Stimulated activated CD4-positive, alpha-beta T cell treated with anti-CD3 and anti-CD28 coated beads, Interleukin-1b, Interleukin-23, amount 100 ng/mL, for 48 hours (primary cell): ENCODE results near the gene TCEANC2.
A peak's percentile ranks its signal among the peaks of the same experiment; 100 is the strongest.

ENCODE experiments used
- DNase-seq: peaks from one replicate; pipeline ENCODE4 v3.0.0-alpha.2; 2020

Gene TCEANC2

DNA sequence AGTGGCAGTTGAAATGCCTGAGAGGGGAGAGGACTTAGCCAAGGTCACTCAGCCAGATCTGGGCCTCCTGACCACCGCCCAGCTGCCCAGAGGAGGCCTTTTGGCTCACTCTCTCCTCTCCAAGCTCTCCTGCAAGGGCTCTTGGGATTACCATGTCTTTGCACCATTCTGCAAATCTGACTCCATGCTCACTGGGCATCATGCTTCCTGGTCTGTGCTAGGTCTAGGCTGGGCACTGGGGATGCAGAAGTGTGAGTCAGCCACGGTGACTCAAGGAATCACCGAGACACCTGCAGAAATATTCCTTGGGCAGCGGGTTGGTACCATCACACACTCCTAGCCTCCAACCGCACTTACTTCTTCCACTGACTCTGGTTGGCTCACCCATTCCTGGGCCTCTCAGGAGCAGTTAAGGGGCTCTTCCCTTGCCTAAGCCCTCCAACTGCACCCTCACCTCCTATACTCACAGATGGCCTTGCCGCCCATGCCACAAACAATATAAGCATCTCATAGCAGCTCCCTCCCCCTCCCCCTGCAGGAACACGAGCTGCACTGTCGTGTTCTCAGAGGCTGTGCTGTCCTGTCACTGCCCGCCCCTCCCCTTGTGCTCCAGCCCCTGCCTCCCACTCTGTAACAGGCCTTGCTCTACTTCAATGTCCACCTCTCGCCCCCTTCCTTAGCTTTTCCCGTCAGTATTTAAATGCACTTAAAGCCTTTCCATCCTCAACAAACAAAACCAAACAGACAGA is 64.6 kb downstream of the TCEANC2 start:
- DNase-seq, result no peak

DNA sequence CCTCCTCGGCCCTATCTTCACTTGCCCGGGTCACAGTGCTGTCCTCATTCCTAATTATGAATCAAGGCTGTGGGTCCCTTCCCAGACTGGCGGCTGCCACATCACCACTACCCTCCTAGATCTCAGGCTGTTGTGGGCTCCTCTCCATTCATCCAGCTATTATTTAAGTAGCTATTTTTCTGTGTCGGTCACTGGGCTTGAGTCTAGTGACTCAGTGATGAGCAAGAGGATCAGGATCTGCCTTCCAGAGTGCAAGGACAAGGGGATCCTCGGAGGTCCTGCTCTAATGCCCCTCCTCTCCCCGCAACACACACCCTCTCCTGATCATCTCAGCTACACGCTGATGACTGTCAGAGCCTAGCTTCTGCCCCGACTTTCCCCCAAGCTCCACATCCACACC is 65.3 kb downstream of the TCEANC2 start:
- no peak for DNase-seq

DNA sequence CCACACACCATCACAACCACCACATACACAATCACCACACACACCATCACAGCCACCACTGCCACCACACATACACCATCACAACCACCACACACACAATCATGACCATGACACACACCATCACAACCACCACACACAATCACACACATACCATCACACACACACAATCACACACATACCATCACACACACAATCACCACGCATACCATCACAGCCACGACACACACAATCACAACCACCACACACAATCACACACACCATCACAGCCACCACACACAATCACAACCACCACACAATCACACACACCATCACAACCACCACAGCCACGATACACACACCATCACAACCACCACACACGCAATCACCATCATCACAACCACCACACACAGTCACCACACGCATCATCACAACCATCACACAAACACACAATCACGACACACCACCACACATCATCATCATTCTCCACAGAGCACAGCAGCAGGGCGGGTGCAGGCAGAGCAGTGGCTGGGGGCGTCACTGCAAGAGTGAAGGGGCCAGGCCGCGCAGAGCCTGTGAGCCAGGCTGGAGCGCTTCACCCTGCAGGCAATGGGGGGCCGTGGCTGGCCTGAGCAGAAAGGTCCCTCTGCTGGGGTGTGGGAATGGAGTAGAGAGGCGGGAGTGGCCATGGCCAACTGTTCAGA is 66.8 kb downstream of the TCEANC2 start:
- DNase-seq, result no peak

DNA sequence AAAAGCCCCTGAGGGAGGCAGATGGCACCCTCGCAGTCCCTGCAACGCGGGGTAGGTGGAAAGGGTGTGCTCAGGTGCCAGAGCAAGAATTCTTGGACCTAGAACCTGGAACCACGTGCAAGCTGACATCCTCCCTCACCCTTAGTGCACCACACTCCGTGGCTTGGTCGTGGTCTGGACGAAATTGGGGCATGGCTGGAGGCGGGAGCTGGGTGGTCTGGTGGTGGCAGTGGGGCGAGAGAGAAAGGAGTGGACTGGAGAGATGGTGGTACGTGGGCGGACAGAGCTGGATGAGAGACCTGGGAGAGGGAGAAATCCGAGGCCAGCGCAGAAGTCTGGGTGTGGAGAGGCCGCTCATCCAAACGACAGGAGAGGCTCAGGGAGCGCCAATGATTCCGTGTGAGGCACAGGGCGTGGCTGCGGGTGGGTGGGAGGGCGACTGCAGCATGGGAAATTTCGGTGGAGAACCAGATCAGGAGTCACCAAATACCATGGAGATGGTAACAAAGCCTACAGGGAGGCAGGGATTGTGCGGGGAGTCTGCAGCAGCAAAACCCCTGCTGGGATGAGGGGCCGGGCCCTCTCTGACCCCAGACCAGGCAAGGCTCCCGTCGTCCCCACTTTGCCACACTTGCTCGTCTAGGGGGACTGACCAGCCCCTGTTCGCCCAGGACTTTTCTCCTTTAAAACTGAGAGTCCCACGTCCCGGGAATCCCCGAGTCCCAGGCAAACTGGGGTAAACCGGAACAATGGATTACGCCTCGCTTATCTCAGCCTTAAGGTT is 67.5 kb downstream of the TCEANC2 start:
- DNase-seq, result no peak

DNA sequence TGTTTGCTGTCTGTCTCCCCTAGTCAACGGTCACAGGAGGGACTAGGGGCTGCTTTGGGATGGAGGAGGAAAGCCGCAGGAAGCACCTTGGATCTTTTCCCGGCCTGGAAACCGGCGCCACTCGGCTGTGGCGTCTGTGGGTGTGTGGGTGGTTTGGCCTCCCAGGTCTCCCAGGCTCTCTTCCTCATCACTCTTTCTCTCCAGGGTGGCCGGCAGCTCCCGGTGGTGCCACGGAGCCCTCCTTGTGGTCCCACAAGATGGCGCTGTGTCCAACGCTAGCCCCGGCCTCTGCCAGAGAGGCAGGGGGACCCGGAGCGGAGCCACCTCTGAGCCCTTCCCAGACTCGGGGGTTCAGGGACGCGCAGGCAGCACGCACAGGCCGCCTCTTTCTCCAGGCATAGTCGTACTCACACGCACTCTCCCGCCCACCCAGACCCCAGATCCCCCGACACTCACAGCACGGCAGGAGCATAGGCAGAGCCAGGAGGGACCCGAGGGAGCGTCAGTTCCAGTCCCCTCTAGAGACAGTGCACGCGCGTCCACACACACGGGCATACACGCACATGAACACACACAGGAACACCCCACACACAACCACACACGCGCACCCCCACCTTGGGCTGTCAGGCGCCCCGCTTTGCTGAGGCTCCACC is 68.2 kb downstream of the TCEANC2 start:
- DNase-seq, result peak; percentile 68

DNA sequence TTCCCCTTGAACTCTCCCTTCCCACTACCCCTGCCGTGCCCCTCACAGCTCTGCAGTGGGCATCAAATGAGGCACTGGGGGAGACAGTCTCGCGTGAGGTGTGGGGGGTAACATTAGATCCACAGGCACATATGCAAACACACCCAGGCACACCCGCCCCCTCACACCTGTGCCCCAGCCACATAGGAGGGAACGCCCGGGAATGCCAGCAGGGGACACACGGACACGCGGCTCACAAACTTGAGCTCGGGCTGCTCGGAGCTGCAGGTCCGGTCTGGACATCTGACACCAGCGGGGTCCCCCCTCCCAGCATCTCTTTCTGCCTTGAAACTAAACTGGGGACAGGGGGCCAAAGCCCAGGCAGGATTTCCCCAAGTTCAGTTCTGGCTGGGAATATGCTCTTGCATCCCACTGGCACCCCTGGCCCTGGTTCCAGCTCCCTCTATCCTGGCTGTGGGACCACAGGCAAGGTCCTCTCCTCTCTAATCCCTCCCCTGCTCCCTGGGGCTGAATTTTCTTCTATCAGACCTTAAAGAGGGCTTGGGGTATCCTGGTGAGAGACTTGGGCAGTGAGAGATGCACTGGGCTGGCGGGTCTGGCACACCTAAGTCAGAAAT is 68.8 kb downstream of the TCEANC2 start:
- no peak for DNase-seq

DNA sequence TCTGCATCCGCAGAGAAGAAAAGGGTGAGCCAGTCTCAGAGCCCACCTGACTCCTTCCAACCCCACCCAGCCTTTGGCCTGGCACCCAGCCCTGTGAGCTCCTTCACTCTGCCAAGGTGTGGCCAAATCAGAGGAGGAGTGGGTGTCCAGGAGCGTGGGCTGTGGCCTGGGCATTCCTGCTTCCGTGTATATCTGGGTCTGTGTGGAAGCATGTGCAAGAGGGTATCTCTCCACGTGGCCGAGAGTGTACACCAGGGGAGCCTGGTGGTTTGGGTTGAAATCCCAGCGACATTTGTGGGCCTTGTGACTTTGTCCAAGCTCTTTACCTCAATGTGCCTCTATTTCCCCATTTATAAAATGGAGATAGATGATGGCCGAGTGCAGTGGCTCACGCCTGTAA is 69.6 kb downstream of the TCEANC2 start:
- DNase-seq, result no peak

DNA sequence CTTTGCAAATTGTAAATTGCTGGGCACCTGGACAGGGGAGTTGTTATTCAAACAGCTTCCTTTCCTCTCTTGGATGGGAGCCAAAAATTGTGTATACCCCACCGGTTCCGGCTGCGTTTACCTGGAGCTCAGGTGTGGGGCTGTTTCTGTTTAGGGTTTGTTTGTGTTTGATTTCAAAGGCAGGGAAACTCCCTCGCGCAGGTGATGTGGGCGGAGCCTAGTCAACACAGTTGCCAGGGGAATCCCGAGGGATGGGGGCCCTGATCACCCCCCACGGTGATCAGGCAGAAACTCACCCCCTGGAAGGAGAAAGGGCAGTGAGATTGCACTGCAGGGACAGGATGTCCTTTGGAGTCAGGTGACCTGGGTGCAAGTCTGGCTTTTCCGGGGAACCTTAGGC is 71.1 kb downstream of the TCEANC2 start:
- no peak for DNase-seq

DNA sequence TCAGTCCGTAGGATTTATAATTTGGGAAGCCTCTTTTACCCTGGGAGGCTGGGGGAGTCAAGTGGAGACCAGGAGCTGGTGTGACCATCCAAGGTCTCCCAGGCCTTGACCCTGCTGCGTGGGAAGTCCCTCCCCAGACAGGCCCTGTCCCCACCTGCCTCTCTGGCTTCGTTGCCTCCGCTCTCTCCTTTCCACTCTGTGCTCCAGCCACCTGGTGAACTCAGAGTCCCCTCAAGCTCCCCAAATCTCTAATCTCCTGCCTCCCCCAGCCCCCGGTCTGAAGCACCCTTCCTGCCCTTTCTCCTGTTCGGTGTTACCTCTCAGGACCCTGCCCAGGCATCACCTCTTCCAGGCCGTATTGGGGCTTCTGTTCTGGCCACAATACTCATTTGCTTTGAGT is 71.5 kb downstream of the TCEANC2 start:
- no peak for DNase-seq

DNA sequence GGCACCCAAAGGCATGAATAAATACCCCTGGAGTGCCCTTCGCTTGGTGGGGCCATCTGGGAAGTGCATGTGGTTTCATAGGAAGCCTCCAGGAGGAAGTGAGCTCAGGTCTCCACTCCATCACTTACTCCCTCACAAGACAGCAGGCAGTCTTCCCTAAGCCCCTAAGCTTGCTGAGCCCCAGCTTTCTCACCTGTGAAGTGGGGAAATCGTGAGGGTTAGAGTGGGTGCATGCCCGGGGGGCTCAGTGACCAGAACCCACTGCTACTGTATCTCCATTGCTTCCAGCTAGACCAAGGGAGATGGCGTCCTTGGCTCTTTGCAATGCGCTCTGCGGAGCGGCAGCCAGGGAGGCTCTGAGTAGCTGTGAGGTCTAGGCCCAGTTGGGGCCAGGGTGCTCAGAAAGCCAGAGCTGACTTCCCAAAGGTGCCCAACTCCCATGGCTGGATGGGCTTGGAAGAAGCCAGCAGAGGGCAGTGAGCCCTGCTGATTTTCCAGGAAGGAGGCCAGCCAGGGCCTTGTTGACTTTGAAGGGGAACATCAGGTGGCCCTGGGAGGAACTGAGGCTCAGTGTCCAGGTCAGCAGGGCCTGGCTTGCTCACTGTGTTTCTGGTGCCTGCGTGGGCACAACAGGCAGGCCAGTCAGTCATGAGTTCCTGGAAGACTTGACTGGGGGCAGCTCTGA is 72.1 kb downstream of the TCEANC2 start:
- DNase-seq, result no peak

DNA sequence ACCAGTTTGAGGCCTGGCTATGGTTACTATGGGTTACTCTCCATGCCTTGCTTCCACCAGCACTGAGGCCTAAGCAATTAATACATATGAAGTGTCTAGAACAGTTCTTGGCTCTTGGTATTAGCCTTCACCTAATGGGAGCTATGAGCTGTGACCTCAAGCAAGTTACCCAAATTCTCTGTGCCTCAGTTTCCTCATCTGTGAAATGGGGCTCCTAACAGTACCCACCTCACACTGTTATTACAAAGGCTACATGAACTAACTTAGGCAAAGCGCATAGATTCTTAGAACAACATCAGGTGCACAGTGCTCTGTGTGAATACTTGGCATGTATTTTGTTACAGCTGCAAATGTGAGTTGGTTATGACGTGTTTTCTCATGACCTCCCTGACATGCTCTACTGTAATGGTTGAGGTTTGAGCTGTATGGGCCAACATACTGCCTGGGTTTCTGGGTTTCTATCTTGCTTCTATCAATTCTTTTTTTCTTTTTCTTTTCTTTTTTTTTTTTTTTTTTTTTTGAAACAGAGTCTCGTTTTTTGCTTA is 72.9 kb downstream of the TCEANC2 start:
- no peak for DNase-seq

DNA sequence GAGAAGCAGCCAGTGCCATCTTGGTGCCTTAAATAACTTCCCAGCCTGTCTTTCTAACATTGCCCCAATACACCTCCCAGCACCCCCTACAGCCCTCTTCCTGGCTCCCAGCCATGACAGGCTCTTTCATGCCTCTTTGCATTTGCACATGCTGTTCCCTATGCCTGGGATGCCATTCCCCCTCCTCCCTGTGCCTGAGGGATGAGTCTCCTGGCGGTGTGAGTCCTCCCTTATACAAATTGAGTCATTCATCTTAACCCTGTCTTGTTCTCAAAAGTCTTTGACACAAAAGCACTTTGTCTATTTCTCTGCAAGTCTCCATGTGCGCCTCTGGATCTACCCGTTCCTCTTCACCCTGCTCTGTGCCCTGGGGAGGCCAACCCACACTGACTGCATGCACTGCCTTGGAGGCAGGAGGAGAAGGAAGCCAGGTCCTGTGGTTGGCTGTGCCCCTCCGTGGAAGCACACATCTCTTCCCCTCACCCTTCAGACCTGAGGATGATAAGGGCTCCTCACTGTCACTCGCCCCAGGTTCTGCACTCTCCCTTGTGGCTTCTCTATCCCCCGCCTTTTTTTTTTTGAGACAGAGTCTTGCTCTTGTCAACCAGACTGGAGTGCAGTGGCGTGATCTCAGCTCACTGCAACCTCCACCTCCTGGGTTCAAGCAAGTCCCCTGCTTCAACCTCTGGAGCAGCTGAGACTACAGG is 74.3 kb downstream of the TCEANC2 start:
- DNase-seq, result no peak

DNA sequence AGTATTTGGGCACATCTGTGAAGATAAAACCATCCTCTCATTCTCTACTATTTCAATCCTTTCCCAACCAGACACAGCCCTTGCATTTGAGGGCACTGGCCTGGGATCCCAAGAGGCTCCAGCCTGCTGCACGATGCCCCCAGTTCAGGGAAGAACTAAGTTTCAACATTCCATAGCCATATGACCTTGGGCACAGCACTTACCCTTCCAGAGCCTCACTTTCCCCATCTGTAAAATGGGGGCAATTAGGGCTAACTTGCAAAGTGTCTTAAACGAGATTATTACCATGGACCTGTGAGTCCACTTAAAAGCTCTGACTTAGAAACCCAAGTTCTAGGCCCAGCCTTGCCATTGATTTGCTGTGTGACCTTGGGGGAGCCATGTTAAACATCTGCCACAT is 76.5 kb downstream of the TCEANC2 start:
- DNase-seq, result no peak

DNA sequence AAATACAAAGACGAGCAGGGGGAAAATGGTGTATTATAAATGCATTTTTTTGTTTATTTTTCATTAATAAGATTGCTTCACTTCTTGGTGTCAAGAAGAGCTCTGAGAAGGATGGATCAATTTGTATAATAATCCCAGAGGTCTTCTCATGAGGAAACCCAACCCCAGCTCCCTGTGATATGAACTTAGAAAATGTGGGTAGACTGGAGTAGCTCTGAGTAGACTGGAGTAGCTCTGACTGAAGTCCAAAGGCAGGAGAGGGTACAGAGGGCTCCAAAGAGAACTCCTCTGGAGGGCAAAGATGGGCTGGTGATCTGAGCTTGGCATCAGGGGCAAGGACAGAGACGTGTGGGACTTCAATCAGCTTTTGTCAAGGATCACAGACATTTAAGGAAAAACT is 78.0 kb downstream of the TCEANC2 start:
- no peak for DNase-seq

DNA sequence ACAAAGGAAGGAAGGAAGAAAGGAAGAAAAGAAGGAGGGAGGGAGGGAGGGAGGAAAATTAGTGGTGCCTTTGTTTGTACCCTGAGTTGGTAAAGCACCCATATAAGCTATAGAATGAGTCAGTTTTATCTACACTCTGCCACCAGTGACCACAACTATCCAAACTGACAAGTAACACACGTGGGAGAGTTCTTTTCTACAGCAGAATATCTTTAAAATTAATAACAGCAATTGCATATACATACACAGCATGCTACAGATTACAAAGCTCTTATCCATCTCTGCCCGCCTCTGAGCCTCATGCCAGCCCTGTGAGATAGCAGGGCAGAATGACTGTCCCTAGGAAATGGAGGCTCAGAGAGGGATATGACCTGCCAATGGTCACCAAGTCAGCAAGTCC is 79.1 kb downstream of the TCEANC2 start:
- DNase-seq, result no peak

DNA sequence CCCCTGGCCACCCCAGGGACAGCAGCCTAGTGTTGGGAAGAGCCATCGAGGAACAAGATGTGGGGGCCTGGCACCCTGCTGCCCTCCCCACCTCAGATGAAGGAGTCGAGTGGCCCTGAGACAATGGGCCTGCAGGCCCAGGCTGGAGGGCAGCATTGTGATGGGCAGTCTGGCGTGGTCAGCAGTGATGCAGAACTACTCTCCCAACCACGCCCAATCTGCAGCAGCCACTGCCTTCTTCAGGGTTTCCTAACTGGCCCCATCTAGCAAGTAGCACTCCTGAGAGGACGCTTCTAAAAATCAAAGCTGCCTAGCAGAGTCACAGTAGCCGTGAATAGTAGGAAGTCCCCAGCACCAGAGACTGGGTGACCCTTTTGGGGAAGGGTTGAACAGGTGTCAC is 80.9 kb downstream of the TCEANC2 start:
- no peak for DNase-seq

DNA sequence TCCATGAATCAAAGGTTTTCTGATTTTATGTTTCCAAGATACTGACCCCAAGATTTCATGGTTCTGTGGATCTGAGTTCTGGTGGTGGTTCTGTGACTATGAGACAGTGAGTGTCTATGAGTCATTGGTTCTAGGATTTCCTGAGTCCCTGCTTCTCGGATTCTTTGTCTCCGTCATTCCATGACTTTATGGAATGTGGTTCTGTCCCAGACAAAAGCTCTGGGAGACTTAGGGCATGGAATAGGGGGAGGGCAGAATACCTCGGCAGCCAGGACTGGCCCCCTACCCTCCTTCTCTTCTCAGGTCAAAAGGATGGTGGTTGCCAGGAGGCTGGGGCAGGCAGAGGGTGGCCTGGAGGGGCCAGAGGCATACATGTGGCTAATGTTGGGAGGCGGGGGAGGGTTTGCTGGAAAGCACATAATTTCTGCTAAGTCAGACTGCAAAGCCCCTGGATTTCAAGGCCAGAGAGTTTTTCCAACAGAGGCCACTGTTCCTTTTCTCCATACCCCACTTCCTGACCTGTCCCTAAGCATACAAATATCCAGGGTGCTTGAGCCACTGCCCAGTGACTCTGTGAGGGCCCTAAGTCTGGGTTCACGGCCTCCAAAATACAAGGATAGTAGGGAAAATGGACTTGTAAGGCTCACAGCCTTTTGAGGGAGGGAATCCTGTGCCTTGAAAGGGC is 82.2 kb downstream of the TCEANC2 start:
- no peak for DNase-seq

DNA sequence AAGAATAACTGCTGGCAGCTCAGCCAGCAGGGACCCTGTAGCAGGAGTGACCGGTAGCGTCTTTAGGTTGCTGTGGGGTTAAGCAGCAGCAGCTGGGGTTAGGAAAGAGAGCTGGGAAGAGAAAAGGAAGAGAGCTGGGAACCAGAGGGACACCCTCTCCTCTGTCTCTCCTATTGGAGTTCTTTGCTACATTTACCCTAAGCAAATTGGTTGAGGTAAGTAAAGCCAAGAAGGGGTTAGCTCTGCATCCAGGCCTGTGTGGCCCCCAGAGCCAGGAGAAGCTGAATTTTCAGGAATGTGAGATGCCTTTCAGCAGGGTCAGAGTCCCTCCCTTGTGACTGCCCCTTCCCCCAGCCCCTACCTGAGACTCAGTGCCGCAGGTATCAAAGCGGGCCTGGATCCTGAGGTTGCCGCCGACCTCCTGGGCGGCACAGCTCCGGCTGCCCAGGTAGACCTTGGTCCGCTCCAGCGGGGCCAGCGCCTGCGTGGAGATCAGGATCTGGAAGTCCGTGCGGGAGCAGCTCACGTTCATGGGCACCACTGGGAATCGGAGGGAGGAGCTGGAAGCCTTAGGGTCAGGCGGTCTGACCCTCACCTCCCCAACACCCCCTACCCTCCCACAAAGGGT is 83.0 kb downstream of the TCEANC2 start:
- no peak for DNase-seq

DNA sequence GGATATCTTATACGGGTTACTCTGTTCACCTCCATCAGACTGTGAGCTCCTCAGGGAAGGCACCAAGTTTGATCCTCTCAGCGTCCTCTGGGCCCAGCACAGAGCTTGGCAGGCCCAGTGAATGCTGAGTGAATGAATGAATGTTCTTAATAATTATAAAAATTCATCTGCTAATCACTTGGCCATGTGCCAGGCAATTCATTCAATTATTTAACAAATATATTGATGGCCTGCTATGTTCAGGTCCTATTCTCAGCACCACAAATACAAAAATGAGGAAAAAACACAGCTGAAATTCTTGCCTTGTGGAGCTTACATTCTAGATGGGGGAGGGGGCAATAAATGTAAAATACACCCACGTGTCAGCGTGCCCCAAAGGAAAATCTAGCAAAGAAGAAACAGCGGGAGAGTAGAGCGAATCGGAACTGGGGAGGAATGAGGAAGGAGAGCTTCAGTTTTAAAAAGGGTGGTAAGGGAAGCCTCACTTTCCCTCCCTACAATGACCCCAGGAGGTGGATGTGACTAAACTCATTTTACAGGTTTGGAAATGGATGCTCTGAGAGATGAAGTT is 83.6 kb downstream of the TCEANC2 start:
- DNase-seq, result no peak

DNA sequence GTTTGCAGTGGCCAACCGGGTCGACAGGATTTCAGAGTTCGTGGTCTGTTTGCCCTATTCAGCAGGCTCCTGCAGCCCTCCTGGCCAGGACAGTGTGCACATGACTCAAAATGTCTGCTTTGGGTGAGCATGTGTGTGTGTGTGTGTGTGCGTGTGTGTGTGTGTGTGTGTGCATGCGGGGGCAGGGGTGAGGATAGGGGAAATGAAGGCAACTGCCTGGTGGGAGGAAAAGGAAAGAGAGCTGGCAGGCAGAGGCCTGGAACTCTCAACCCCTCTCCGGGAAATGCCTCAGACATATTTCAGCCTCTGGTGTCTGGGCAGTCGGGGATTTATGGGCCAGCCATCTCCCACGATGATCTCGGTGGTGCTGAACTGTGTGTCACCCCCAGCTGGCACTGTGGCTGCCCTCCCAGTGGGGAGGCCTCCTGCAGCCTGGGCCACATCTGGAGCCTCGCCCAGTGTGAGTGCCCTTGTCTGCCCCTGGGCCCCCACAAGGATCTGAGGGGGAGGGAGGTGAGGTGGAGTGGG is 84.2 kb downstream of the TCEANC2 start:
- DNase-seq, result no peak
